ENCODE results near the gene PAX1.

DNA sequence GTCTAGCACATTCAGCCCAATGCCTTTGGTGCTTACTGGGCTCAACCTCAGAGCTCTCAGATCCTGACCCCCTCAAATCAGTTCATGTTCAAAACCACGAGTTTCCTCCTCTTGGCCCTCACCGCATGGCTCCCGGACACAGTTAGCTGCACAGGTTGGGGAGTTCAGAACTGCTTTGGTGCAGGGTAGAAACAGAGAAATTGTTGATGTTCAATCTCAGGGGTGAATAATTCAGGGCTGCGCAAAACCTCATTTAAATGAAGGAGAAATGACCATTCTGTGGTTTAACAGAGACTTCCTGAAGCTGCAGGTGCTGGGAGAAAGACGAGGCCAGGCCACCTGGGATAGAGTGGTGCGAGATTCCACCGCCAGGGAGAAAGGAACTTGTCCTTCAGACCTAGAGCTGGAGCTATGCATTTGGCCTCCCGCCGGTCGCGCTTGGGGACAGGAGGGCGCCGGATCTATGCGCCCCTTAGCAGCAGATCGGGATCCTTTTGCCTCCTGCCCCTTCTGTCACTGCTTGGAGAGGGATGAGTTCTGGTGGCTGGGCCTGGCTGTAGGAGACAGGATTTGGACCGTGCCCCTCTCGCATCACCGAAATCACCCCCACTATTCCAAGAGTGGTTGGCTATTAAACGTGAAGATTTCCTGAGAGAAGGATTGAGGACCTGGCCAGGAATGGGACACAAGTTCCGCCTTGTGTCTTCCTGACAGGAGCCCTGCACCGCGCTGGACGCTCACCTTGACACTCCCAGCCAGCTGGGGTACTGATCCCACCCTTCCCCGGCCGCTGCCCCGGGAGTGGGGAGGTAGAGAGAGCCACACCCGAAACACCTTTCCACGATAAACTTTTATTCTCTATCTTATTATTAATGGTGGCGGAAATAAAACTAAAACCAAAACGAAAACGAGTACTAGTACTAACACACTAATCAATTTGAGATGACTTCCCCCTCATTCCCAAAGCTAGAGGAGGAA lies 767 bp upstream of the PAX1 start:
- TF ChIP-seq EP300 (IDR thresholded peaks at IDR 0.05; ENCODE audit: borderline replicate concordance) (no peak), EGR1 (IDR thresholded peaks at IDR 0.05) (no peak), ZBTB7A (IDR thresholded peaks at IDR 0.05; ENCODE audit: low read depth) (no peak), CREB1 (IDR thresholded peaks at IDR 0.05; ENCODE audit: low read depth) (no peak)

Measured in Ishikawa (cell line).